Measurements from ENCODE around the gene AP2A1.

Gene AP2A1

DNA sequence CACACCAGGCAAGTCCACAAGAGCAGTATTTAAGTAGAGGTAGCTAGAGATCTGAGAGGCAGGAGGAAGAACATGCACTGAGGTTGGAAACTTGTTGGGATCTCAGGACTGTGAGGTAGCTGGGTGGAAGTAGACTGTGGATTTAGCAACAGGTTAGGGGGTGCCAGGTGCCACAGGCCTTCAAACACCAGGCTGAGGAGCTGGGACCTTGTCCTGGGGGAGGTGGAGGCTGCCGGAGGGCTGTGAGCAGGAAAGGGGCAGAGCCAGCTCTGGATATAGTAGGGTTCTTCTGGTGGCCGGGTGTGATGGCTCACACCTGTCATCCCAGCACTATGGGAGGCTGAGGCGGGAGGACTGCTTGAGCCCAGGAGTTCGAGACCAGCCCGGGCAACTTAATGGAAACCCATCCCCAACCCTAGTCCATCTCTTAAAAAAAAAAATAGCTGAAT, 43.2 kb downstream of the AP2A1 start:
- in situ Hi-C loops (cut with HindIII; ENCODE audit: low sequenced_read_pairs): no loop called here

DNA sequence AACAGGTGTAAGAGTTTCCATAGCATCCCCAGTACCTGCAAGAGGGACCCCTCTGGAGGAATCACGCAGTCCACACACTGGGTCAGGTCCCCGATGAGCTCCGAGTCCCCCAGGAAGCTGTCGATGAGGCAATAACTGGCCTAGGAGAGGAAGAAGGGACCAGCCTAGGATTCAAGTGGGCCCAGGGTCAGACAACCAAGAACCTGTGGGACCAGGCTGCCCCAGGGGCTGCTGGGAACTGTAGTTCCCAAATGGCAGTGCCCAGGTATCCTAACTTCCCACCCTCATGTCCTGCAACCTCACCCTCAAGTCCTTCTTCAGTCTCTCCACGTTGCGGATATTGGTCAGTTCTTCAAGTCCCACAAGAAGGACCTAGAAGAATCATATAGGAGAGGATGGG, 44.5 kb downstream of the AP2A1 start:
- in situ Hi-C loops (cut with HindIII; ENCODE audit: low sequenced_read_pairs): no loop called here

DNA sequence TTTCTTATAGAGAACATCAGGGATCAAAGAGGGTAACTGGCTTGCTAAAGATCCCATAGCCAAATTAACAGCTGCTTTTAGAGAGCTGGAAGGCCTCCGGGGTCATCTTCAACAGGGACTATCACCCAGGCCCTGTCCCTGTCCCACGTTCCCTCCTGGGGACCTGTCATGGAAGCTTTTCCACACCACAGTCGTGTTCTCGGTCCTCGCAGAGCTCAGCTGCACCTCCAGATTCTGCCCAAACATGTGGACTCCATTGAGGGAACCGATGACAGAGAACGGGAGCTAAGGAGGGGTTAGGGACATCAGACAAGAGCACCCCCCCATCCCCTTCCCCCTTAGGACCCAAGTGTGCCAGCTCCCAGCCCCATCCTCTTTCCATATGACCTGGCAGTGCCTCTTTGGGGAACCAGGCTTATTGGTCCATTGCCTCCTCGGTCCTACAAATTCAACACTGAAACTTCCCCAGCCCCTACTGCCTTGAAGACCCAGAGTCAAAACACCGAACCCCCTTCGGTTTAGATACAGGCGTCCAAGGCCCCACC, 45.7 kb downstream of the AP2A1 start:
- in situ Hi-C loops (cut with HindIII; ENCODE audit: low sequenced_read_pairs): no loop called here

DNA sequence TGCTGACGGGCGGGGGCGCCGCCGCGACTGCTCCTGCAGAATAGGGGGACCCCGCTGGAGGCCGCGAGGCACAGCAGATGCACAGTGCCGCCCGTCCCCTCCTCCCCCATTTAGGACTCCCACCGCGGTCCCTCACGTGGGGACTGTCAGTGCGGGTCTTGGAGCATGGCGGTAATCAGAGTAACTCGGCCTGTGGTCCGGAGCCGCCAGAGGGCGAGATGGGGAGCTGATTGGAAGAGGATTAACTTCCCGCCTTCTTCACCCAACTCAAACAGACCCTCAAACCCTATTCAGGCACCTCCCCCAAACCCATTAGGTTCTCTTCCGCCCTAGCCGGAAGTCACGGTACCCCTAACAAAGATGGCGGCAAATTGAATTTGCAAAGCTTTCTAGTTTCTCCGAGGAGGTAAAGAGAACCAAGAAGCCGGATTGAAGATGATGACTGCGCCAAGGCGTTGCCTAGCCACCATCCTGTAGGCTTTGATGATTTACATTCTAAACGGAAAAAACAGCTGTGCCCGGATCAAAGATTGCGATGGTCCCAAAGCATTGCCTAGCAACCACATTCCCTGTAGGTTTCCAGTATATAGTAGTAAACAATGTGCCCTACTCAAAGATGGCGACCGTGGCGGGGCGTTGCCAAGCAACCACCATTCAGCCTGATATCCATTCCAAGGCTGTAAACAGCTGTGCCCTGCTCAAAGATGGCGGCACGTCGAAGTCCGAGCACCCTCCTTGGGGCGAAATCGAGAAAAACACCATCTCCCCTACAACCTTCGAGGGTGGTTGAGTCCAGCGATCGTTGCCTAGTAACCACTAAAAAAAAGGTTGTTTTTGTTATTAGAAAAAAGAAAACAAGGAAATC, 46.4 kb downstream of the AP2A1 start, which contains the start of gene FUZ:
FUZ (minus strand) TSS at position 296 of the 865 bp plus-strand sequence; CDS start at position 110, 186 bp downstream.
- in situ Hi-C loops (cut with HindIII; ENCODE audit: low sequenced_read_pairs): no loop called here

DNA sequence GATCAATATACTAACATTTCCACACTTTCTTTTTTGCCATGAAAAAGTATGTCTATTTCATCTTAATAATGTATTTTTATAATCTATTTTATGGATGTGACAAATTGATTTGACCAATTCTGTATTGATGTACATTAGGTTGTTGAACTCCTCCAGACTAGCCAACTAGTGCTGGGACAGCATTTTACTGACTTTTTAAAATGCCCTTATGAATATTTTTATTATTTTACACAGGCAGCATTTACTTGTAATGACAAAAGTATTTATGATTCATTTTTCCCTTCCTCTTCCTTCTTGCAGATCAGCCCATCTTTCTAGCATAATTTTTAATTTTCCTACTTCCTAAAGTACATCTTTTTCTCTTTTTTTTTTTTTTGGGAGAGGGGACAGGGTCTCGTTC, 47.2 kb downstream of the AP2A1 start:
- in situ Hi-C loops (cut with HindIII; ENCODE audit: low sequenced_read_pairs): no loop called here

DNA sequence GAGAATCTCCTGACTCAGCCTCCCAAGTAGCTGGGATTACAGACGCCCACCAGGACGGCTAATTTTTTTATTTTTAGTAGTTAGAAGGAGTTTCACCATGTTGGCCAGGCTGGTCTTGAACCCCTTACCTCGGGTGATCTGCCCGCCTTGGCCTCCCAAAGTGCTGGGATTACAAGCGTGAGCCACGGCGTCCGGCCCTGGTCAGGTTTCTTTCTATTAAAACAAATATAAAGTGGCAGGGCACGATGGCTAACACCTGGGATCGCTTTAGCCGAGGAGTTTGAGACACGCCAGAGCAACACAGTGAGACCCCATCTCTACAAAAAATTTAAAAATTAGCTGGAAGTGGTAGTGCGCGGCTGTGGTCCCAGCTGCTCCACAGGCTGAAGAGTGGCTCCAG, 49.8 kb downstream of the AP2A1 start:
- in situ Hi-C loops (cut with HindIII; ENCODE audit: low sequenced_read_pairs): no loop called here

DNA sequence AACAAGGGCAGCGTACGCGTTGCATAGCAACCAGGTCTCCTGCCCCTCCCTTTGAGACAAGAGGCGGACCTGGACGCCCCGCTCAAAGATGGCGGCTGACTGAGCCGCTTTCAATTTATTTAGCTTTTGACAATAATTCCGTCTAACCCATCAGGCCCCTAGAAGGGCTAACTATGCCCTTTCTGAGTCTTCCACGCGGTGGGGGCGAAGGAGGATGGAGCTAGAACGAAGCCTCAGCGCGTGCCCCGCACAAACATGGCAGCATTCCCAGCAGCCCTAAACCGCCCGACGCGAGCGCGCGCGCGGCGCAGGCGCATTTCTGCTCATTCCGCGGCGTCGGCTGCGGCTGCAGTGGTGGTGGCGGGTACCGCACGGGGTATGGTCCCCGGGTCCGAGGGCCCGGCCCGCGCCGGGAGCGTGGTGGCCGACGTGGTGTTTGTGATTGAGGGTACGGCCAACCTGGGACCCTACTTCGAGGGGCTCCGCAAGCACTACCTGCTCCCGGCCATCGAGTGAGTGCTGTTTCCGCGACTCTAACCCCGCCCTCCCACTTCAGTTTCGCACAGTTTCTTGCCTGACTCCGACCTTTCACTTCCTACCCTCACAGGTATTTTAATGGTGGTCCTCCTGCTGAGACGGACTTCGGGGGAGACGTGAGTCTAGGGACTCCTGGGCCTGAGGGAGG, 51.3 kb downstream of the AP2A1 start, which contains the start of gene MED25:
MED25 (plus strand) TSS at position 326 of the 685 bp plus-strand sequence; CDS start at position 379, 53 bp downstream.
- in situ Hi-C loops (cut with HindIII; ENCODE audit: low sequenced_read_pairs): no loop called here

DNA sequence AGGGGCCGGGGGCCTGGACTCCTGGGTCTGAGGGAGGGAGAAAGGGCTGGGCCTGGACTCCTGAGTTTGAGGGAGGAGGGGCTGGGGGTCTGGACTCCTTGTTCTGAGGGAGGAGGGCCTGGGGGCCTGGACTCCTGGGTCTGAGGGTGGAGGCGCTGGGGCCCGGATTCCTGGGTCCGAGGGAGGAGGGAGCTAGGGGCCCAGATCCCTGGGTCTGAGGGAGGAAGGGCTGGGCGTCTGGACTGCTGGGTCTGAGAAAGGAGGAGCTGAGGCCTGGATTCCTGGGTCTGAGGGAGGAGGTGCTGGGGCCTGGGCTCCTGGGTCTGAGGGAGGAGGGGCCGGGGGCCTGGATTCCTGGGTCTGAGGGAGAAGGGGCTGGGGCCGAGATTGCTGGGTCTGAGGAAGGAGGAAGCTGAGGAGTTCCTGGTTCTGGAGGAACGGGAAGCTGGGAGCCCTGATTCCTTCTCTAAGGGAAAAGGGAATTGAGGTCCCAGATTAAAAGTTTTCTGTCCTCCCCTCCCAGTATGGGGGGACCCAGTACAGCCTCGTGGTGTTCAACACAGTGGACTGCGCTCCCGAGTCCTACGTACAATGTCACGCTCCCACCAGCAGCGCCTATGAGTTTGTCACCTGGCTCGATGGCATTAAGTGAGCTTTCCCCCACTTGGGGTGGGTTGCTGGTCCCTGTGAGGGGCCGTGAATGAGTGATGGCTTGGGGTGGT, 52.0 kb downstream of the AP2A1 start:
- in situ Hi-C loops (cut with HindIII; ENCODE audit: low sequenced_read_pairs): no loop called here

DNA sequence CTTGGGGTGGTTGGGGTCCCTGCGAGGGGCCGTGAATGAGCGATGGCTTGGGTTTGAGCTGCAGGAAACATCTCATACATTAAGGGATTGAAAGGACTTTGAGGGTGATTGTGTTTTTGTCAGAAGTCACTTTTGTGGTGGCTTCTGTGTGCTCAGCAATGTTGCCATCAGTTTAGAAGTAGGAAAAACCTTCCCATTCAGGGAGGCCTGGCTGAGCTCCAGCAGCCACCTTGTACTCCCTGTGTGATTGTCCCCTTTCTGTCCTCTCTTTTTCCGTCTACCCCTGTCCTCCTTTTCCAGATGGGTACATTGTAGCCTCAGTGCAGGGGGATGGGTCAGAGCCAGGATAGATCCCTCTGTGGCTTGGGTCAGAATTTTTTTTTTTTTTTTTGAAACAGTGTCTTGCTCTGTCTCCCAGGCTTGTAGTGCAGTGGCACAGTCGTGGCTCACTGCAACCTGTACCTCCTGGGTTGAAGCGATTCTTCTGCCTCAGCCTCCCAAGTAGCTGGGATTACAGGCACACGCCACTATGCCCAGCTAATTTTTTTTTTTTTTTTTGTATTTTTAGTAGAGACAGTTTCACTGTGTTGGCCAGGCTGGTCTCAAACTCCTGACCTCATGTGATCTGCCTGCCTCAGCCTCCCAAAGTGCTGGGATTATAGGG, 52.8 kb downstream of the AP2A1 start:
- in situ Hi-C loops (cut with HindIII; ENCODE audit: low sequenced_read_pairs): loop anchor here (5.0 kb wide), 1 partner anchor 77 kb away; no protein-coding TSS in a partner anchor

DNA sequence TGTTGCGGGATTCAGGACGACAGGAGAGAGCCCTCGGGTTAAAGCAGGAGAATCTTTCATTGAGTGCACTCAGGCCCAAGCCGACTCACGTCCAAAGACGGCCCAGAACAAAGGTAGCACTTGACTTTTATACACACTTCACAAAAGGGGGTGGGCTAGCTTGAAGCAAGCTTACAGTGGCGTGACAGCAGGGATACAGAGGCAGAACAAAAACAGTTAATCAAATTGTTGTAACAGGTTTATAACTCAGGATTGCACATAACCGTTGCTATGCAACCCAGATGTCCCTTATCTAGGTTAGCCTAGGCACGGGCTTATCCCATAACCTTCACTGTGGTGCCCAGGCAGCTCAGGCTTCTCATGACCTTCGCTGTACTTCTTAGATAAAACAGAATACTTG, 53.3 kb downstream of the AP2A1 start:
- in situ Hi-C loops (cut with HindIII; ENCODE audit: low sequenced_read_pairs): loop anchor here (5.0 kb wide), 1 partner anchor 78 kb away; no protein-coding TSS in a partner anchor

DNA sequence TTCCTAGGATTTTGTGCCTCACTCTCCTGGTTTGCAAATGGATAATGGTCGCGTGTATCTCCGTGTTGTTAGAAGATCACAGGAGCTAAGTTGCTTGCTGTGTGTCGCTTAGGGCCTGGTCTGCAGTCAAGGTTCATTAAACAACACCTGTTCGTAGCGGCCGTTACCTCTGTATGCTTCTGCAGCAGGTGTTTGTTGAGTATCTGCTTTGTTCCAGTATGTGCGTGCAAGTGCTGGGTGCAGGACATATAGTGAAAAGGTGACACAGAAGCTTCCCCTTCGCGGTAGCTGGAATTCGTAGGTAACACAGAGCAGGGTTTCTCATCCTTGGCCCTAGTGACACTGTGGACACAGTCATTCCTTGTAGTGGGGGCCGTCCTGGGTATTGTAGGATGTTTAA, 56.7 kb downstream of the AP2A1 start:
- in situ Hi-C loops (cut with HindIII; ENCODE audit: low sequenced_read_pairs): loop anchor here (5.0 kb wide), 1 partner anchor 81 kb away; no protein-coding TSS in a partner anchor

DNA sequence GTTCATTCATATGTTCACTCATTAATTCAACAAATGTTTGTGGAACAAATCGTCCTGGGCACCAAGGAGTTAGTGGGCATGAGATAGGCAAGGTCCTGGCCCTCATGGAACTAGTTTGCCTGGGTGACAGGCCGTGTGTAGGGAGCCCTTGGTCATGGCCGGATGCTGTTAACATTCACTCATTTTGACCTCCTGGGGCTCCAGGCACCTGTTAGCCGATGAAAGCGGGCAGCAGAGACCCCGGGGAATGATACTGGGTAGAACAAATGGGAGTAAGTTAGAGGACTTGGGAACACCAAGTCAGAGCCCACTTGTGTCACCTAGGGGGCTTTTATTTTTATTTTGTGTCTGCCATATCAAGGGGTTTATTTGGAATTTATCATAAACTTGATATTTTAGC, 57.9 kb downstream of the AP2A1 start:
- in situ Hi-C loops (cut with HindIII; ENCODE audit: low sequenced_read_pairs): loop anchor here (5.0 kb wide), 1 partner anchor 82 kb away; no protein-coding TSS in a partner anchor

DNA sequence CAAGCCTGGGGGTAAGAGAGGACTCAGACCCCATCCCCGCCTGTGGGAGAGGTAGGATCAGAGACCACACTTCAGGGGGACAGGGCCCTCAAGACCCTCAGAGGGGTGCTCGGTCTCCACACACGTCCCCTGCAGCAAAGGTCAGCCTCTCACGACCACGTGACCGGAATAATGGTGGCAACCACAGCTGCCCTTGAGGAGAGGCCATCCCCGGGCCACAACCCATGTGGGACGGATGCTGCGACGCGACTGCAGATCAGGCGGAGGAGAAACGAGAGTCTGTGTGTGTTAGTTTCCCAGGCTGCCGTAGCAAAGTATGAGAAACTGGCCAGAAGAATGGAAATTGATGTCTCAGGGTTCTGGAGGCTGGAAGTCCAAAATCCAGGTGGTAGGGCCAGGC, 60.2 kb downstream of the AP2A1 start:
- in situ Hi-C loops (cut with HindIII; ENCODE audit: low sequenced_read_pairs): no loop called here

DNA sequence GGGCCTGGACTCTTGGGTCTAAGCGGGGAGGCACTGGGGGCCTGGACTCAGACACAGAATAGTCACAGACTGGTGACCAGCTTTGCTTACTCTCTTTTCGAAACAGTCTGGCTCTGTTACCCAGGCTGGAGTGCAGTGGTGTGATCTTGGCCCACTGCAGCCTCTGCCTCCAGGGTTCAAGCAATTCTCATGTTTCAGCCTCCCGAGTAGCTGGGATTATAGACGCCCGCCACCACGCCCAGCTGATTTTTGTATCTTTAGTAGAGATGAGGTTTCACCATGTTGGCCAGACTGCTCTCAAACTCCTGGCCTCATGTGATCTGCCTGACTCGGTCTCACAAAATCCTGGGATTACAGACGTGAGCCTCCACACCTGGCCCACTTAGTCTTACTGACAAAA, 62.4 kb downstream of the AP2A1 start:
- in situ Hi-C loops (cut with HindIII; ENCODE audit: low sequenced_read_pairs): no loop called here

DNA sequence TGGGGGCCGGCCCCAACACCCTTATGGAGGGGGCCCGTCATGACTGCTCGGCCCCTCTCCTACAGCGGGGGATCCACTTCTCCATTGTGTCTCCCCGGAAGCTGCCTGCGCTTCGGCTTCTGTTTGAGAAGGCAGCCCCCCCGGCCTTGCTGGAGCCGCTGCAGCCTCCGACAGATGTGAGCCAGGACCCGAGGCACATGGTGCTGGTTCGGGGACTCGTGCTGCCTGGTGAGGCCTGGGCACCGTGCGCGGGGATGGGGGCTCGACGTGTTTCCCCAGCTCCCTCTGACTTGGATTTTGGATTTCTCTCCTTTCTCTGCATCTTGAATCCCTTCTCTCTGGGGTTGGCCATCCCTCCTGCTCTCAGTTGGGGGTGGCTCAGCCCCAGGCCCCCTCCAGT, 62.9 kb downstream of the AP2A1 start:
- in situ Hi-C loops (cut with HindIII; ENCODE audit: low sequenced_read_pairs): loop anchor here (5.0 kb wide), 1 partner anchor 83 kb away; no protein-coding TSS in a partner anchor

DNA sequence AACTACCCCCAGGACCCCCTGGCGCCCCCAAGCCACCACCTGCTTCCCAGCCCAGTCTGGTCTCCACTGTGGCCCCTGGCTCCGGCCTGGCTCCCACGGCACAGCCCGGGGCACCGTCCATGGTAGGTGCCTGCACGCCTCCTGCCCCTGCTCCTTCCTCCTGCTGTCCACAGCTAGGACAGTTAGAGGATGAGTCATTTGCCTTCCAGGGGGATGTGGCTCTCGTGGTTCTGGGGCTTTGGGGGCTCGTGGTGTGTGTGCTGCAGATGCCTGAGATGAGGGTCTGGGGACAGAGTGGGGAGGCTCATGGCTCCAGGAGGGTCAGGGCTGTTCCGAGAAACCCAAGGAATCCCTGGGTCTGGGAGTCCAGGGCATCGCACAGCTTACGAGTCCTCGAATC, 64.0 kb downstream of the AP2A1 start:
- in situ Hi-C loops (cut with HindIII; ENCODE audit: low sequenced_read_pairs): loop anchor here (5.0 kb wide), 1 partner anchor 82 kb away; no protein-coding TSS in a partner anchor

DNA sequence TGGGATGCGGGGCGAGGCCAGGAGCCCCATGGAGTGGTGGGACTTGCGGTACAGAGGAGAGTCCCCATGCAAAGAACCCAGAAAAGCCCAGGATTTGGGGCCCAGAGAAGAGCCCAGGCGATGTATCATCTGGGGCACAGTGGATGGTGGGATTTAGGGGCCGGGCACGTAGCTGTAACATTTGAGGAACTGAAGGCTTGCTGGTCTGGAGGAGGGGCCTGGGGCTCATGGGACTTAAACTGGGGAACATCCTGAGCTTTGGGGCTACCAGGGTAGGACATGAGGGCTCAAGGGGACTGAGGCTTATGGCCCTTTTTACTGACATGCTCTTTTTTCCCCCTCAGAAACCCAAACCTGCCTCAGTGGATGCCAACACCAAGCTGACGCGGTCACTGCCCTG, 64.8 kb downstream of the AP2A1 start:
- in situ Hi-C loops (cut with HindIII; ENCODE audit: low sequenced_read_pairs): loop anchor here (5.0 kb wide), 1 partner anchor 81 kb away; no protein-coding TSS in a partner anchor

DNA sequence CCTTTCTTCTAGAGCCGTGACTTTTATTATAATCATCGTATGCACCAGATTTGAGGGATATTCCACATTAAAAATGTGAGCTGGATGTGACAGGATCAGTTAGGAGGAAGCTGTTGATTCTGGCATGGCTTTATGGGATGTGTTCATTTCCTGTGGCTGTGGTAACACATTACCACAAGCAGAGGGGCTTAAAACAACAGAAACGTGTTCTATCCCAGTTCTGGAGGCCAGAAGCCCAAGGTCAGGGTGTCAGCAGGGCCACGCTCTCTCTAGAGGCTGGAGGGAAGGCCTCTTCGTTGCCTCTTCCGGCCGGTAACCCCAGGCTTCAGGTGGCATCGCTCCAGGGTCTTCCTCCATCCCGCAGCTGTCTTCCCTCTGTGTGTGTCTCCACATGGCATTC, 65.8 kb downstream of the AP2A1 start:
- in situ Hi-C loops (cut with HindIII; ENCODE audit: low sequenced_read_pairs): loop anchor here (5.0 kb wide), 1 partner anchor 80 kb away; no protein-coding TSS in a partner anchor

DNA sequence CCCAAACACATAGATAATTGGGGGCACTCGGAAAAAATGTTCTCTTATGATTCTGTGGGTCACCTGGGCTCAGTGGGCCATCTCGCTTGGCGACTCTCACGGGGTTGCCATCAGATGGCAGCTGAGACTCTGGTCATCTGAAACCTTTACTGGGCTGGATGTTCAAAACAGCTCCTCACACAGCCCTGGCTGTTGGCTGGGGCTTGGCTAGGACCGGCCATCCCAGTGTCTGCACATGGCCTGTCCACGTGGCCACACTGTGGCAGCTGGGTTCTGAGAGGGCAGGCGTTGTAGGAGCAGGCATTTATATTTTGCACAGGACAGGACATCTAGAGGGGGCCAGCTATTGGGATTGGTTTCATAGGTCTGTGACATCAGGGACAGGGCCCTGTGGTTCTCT, 66.8 kb downstream of the AP2A1 start:
- in situ Hi-C loops (cut with HindIII; ENCODE audit: low sequenced_read_pairs): loop anchor here (5.0 kb wide), 1 partner anchor 79 kb away; no protein-coding TSS in a partner anchor

DNA sequence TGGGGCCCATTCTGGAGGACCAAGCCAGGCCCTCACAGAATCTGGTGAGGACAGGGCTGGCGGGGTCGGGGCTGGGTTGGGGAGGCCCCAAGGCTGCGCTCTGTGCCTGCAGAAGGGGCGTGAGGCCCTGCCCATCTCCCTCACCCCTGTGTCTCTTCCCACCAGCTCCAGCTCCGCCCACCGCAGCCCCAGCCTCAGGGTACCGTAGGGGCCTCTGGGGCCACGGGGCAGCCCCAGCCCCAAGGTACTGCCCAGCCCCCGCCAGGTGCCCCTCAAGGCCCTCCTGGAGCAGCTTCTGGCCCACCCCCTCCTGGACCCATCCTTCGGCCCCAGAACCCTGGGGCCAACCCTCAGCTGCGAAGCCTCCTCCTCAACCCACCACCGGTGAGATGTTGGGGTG, 68.8 kb downstream of the AP2A1 start:
- in situ Hi-C loops (cut with HindIII; ENCODE audit: low sequenced_read_pairs): no loop called here
